ENCODE measurements around the gene CDH26. TPM values are rescaled to one million over a fixed set of nuclear protein-coding genes. Genes with fewer than 3 reads are reported as not detected.

Gene CDH26
- total RNA-seq, 1 donor: 0.09 TPM

GRCh38 chr20:59925899-59926298 lies 32.3 kb upstream of the CDH26 start:
- H3K4me3 ChIP-seq (ENCODE audit: low read depth, low read length): no peak overlapping the region
- no peak for DNase-seq (ENCODE audit: low read depth)
- TF ChIP-seq CTCF (IDR thresholded peaks at IDR 0.05; ENCODE audit: insufficient read depth, low read length): no peak

- DNase-seq (ENCODE audit: low read depth): no peak
- no peak for TF ChIP-seq CTCF (IDR thresholded peaks at IDR 0.05; ENCODE audit: insufficient read depth, low read length)
- no peak overlapping the region for H3K4me3 ChIP-seq (ENCODE audit: low read depth, low read length)
These were observed 26.5 kb upstream of the CDH26 start for GRCh38 chr20:59931511-59932312.

GRCh38 chr20:59932616-59933295 lies 25.5 kb upstream of the CDH26 start:
- no peak for TF ChIP-seq CTCF (IDR thresholded peaks at IDR 0.05; ENCODE audit: insufficient read depth, low read length)
- no peak overlapping the region for H3K4me3 ChIP-seq (ENCODE audit: low read depth, low read length)
- DNase-seq (ENCODE audit: low read depth): no peak

GRCh38 chr20:59933296-59933848 lies 24.9 kb upstream of the CDH26 start, which contains the start of gene SYCP2:
TSS of gene SYCP2 (minus strand) at chr20:59933637. CDS start at chr20:59922413, 11,224 bp downstream.
- DNase-seq (ENCODE audit: low read depth): peak; percentile 12
- no peak for TF ChIP-seq CTCF (IDR thresholded peaks at IDR 0.05; ENCODE audit: insufficient read depth, low read length)
- peak within 1 kb of the TSS; percentile 68 for H3K4me3 ChIP-seq (ENCODE audit: low read depth, low read length)

GRCh38 chr20:59933849-59934585 lies 24.2 kb upstream of the CDH26 start:
- peak; percentile 53 for DNase-seq (ENCODE audit: low read depth)

More at GRCh38 chr20:59933849-59934585, 24.2 kb upstream of the CDH26 start:
- peak overlapping the region; percentile 68 for H3K4me3 ChIP-seq (ENCODE audit: low read depth, low read length)
- TF ChIP-seq CTCF (IDR thresholded peaks at IDR 0.05; ENCODE audit: insufficient read depth, low read length): peak; percentile 77
